HepG2 (cell line): ENCODE results near the gene SCGB1C1. TPM values are rescaled to one million over a fixed set of nuclear protein-coding genes. Genes with fewer than 3 reads are reported as not detected.

ENCODE experiments used
- AKNA ChIP-seq: sonication (generic); formaldehyde crosslinking; IDR thresholded peaks from 2 replicates; pipeline ENCODE4 v1.4.0; 2020; ENCODE audit warnings: missing genetic modification reagents, borderline replicate concordance
- ATF7-NPFF ChIP-seq: sonication (generic); formaldehyde crosslinking; IDR thresholded peaks from 2 replicates; pipeline ENCODE4 v1.8.1; 2023; ENCODE audit warnings: mild to moderate bottlenecking, low read depth, missing genetic modification reagents, moderate library complexity
- GATA4 ChIP-seq: sonication (generic); IDR thresholded peaks from 2 replicates; pipeline ENCODE4 v1.6.1; 2016; ENCODE audit warnings: antibody characterized with exemption, low read depth, borderline replicate concordance
- HBP1 ChIP-seq: IDR thresholded peaks from 2 replicates; pipeline ENCODE4 v1.6.1; 2016; ENCODE audit warnings: low read depth, control low read depth
- HIC2 ChIP-seq: sonication (generic); formaldehyde crosslinking; IDR thresholded peaks from 2 replicates; pipeline ENCODE4 v1.9.0; 2022; ENCODE audit warnings: low read depth, missing genetic modification reagents
- HINFP ChIP-seq: sonication (generic); formaldehyde crosslinking; IDR thresholded peaks from 2 replicates; pipeline ENCODE4 v1.4.0; 2020; ENCODE audit warnings: low read depth, mild to moderate bottlenecking, missing genetic modification reagents
- PRDM4 ChIP-seq: sonication (generic); formaldehyde crosslinking; IDR thresholded peaks from 2 replicates; pipeline ENCODE4 v1.9.0; 2021; ENCODE audit warnings: missing genetic modification reagents, borderline replicate concordance
- RORA ChIP-seq: sonication (generic); formaldehyde crosslinking; IDR thresholded peaks from 2 replicates; pipeline ENCODE4 v1.5.0; 2020; ENCODE audit warnings: mild to moderate bottlenecking, missing genetic modification reagents, moderate library complexity
- SMARCE1 ChIP-seq: fragments of 450-650 bp; IDR thresholded peaks from 2 replicates; pipeline ENCODE4 v1.6.1; 2017; ENCODE audit warnings: borderline replicate concordance
- SOX6 ChIP-seq, 2 experiments: fragments of 450-650 bp in 1 of 2; sonication (generic) in 1 of 2; formaldehyde crosslinking in 1 of 2; IDR thresholded peaks; 2 replicates each; pipeline versions ENCODE4 v1.4.0 to v1.6.1; 2017 to 2020; ENCODE audit warnings: antibody characterized with exemption in 1 of 2, mild to moderate bottlenecking in 1 of 2, missing genetic modification reagents in 1 of 2
- TIGD3 ChIP-seq: sonication (generic); formaldehyde crosslinking; IDR thresholded peaks from 2 replicates; pipeline ENCODE4 v1.5.1; 2020; ENCODE audit warnings: mild to moderate bottlenecking, missing genetic modification reagents, borderline replicate concordance
- ZNF746 ChIP-seq: sonication (generic); formaldehyde crosslinking; IDR thresholded peaks from 2 replicates; pipeline ENCODE4 v1.8.0; 2022; ENCODE audit warnings: mild to moderate bottlenecking, missing genetic modification reagents
- polyA plus RNA-seq, 8 experiments: library from polyadenylated mRNA; depleted of rRNA in 3 of 8; stranded (reverse) in 7 of 8; unstranded in 1 of 8; fragments of >200 nt; fragmentation: Illumina TruSeq in 4 of 8; extraction: Trizol in 4 of 8; gene quantifications; 2 replicates each; pipeline versions ENCODE4 v1.2.1 to v1.2.3, GENCODE V29; 2011 to 2016; ENCODE audit warnings: low read depth in 4 of 8, missing spikeins in 1 of 8, mixed read lengths in 1 of 8; ENCODE audit not compliant: insufficient read depth in 1 of 8
- total RNA-seq, 5 experiments: library from RNA; depleted of rRNA; stranded (reverse); fragments of >200 nt; fragmentation: Illumina TruSeq; extraction: Trizol; gene quantifications; 2 replicates each; pipeline ENCODE4 v1.2.3, GENCODE V29; 2016; ENCODE audit warnings: low read depth in 1 of 5

The SCGB1C1 gene
- total and polyA plus RNA-seq, 2 of the 13 experiments (the other 11 are each of a cell fraction or from before 2014, with no cell fraction given) = not detected

GRCh38 chr11:236774-237767 is 44.2 kb downstream of the SCGB1C1 start, which contains the start of gene PSMD13 (continued):
- TF ChIP-seq PRDM4 (CRISPR knock-in tag) (no peak), SOX6 (IDR thresholded peaks at IDR 0.05) (no peak), SOX6 (CRISPR knock-in tag; IDR thresholded peaks at IDR 0.05) (peak; percentile 48; the same call in 1 of the 2 replicates), SMARCE1 (no peak), HBP1 (CRISPR knock-in tag) (peak; percentile 82; the same call in 1 of the 2 replicates), ATF7-NPFF (CRISPR knock-in tag) (no peak), RORA (CRISPR knock-in tag) (no peak), HINFP (CRISPR knock-in tag) (no peak), ZNF746 (CRISPR knock-in tag) (no peak), HIC2 (no peak), TIGD3 (CRISPR knock-in tag) (no peak), AKNA (CRISPR knock-in tag) (no peak), GATA4 (no peak; the same call in 1 of the 2 replicates)
